ENCODE results near the gene RALGPS1.

- TF ChIP-seq LEF1 (IDR thresholded peaks at IDR 0.05; ENCODE audit: borderline replicate concordance) (no peak), TARDBP (IDR thresholded peaks at IDR 0.05) (no peak), SUZ12 (IDR thresholded peaks at IDR 0.05) (no peak), ELF4 (IDR thresholded peaks at IDR 0.05) (no peak), FOXM1 (IDR thresholded peaks at IDR 0.05; ENCODE audit: borderline replicate concordance) (no peak)
These were observed 42.1 kb upstream of the RALGPS1 start for GRCh38 chr9:126872516-126872915.

All from HEK293T (cell line).